ENCODE measurements around the gene CCDC157. TPM values are rescaled to one million over a fixed set of nuclear protein-coding genes. Genes with fewer than 3 reads are reported as not detected.
"Not testable (repeated sequence)": the region's sequence is repeated elsewhere in the genome, so short reads cannot be mapped to it uniquely, and the experiment has no call there.

CCDC157 gene
- total RNA-seq, 2 donors from 2014 or later: 6.7 to 9.4 TPM

GRCh38 chr22:30393322-30393680 lies 36.5 kb downstream of the CCDC157 start:
- DNase-seq: no peak
- no peak for ATAC-seq
- H3K9me3 ChIP-seq (ENCODE audit: control insufficient read depth, low read length, poor library complexity, severe bottlenecking): no peaks in the 10 kb centered on the region
- no peaks in the 10 kb centered on the region for H3K36me3 Mint-ChIP-seq (ENCODE audit: low read depth)
- H3K27me3 Mint-ChIP-seq: peaks cover 5% of the 10 kb centered on the region
- H3K27ac Mint-ChIP-seq: peak overlapping the region; percentile 78
- peaks cover 27% of the 10 kb centered on the region for H3K4me1 Mint-ChIP-seq
- no peak overlapping the region for H3K4me3 Mint-ChIP-seq

- Mint-ChIP-seq H3K36me3 (ENCODE audit: low read depth) (no peaks in the 10 kb centered on the region), H3K4me1 (peaks cover 33% of the 10 kb centered on the region), H3K27me3 (peaks cover 5% of the 10 kb centered on the region), H3K27ac (peak overlapping the region; percentile 78), H3K4me3 (no peak overlapping the region)
- ATAC-seq (no peak), DNase-seq (no peak)
- no peaks in the 10 kb centered on the region for H3K9me3 ChIP-seq (ENCODE audit: control insufficient read depth, low read length, poor library complexity, severe bottlenecking)
Measured at GRCh38 chr22:30393885-30394284, 37.1 kb downstream of the CCDC157 start.

GRCh38 chr22:30396871-30397655 lies 40.3 kb downstream of the CCDC157 start, which contains the start of gene SEC14L2:
TSS of gene SEC14L2 (plus strand) at chr22:30397018. CDS start at chr22:30397117, 99 bp downstream.
- no peaks in the 10 kb centered on the region for H3K36me3 Mint-ChIP-seq (ENCODE audit: low read depth)
- H3K4me1 Mint-ChIP-seq: peaks cover 35% of the 10 kb centered on the region
- peak within 1 kb of the TSS; percentile 77 for H3K27ac Mint-ChIP-seq
- DNase-seq (peak; percentile 39 to 52 (median 45)), ATAC-seq (peak; percentile 84)
- peak within 1 kb of the TSS; percentile 87 for H3K4me3 Mint-ChIP-seq
- H3K27me3 Mint-ChIP-seq: no peaks in the 10 kb centered on the region
- no peaks in the 10 kb centered on the region for H3K9me3 ChIP-seq (ENCODE audit: control insufficient read depth, low read length, poor library complexity, severe bottlenecking)

GRCh38 chr22:30397656-30398635 lies 41.1 kb downstream of the CCDC157 start:
- DNase-seq (no peak), ATAC-seq (peak; percentile 2)
- peaks cover 33% of the 10 kb centered on the region for H3K4me1 Mint-ChIP-seq
- no peaks in the 10 kb centered on the region for H3K27me3 Mint-ChIP-seq
- no peaks in the 10 kb centered on the region for H3K9me3 ChIP-seq (ENCODE audit: control insufficient read depth, low read length, poor library complexity, severe bottlenecking)
- no peaks in the 10 kb centered on the region for H3K36me3 Mint-ChIP-seq (ENCODE audit: low read depth)
- H3K27ac Mint-ChIP-seq: peak overlapping the region; percentile 77
- H3K4me3 Mint-ChIP-seq: peak overlapping the region; percentile 87

GRCh38 chr22:30398685-30399680 lies 42.2 kb downstream of the CCDC157 start:
- Mint-ChIP-seq H3K27me3 (no peaks in the 10 kb centered on the region), H3K27ac (peak overlapping the region; percentile 77), H3K4me1 (peaks cover 30% of the 10 kb centered on the region), H3K36me3 (ENCODE audit: low read depth) (no peaks in the 10 kb centered on the region), H3K4me3 (peak overlapping the region; percentile 63)
- no peaks in the 10 kb centered on the region for H3K9me3 ChIP-seq (ENCODE audit: control insufficient read depth, low read length, poor library complexity, severe bottlenecking)
- ATAC-seq (no peak), DNase-seq (no peak)

GRCh38 chr22:30399718-30400117 lies 42.9 kb downstream of the CCDC157 start:
- no peaks in the 10 kb centered on the region for H3K27me3 Mint-ChIP-seq
- H3K9me3 ChIP-seq (ENCODE audit: control insufficient read depth, low read length, poor library complexity, severe bottlenecking): no peaks in the 10 kb centered on the region
- ATAC-seq (no peak), DNase-seq (no peak)
- peaks cover 30% of the 10 kb centered on the region for H3K4me1 Mint-ChIP-seq
- no peak overlapping the region for H3K4me3 Mint-ChIP-seq
- no peaks in the 10 kb centered on the region for H3K36me3 Mint-ChIP-seq (ENCODE audit: low read depth)
- H3K27ac Mint-ChIP-seq: peak overlapping the region; percentile 77

GRCh38 chr22:30400159-30400558 lies 43.4 kb downstream of the CCDC157 start:
- Mint-ChIP-seq H3K4me3 (no peak overlapping the region), H3K4me1 (peaks cover 33% of the 10 kb centered on the region)

GRCh38 chr22:30401024-30401423 lies 44.2 kb downstream of the CCDC157 start:
- not testable (repeated sequence) for H3K36me3 Mint-ChIP-seq (ENCODE audit: low read depth); DNase-seq

More at GRCh38 chr22:30400159-30400558, 43.4 kb downstream of the CCDC157 start:
- no peaks in the 10 kb centered on the region for H3K9me3 ChIP-seq (ENCODE audit: control insufficient read depth, low read length, poor library complexity, severe bottlenecking)
- Mint-ChIP-seq H3K27me3 (no peaks in the 10 kb centered on the region), H3K36me3 (ENCODE audit: low read depth) (no peaks in the 10 kb centered on the region), H3K27ac (no peak overlapping the region)
- no peak for DNase-seq
- no peak for ATAC-seq

GRCh38 chr22:30402028-30402765 lies 45.4 kb downstream of the CCDC157 start:
- ATAC-seq: no peak
- no peak overlapping the region for H3K4me3 Mint-ChIP-seq
- H3K27ac Mint-ChIP-seq: no peak overlapping the region
- peaks cover 23% of the 10 kb centered on the region for H3K4me1 Mint-ChIP-seq
- H3K27me3 Mint-ChIP-seq: no peaks in the 10 kb centered on the region
- DNase-seq: no peak
- H3K9me3 ChIP-seq (ENCODE audit: control insufficient read depth, low read length, poor library complexity, severe bottlenecking): no peaks in the 10 kb centered on the region
- no peaks in the 10 kb centered on the region for H3K36me3 Mint-ChIP-seq (ENCODE audit: low read depth)

More at GRCh38 chr22:30401024-30401423, 44.2 kb downstream of the CCDC157 start:
- not testable (repeated sequence) for H3K9me3 ChIP-seq (ENCODE audit: control insufficient read depth, low read length, poor library complexity, severe bottlenecking); H3K27ac Mint-ChIP-seq; H3K27me3 Mint-ChIP-seq; ATAC-seq; H3K4me3 Mint-ChIP-seq
- peaks cover 32% of the 10 kb centered on the region for H3K4me1 Mint-ChIP-seq

- not testable (repeated sequence) for H3K4me3 Mint-ChIP-seq; H3K27ac Mint-ChIP-seq; ATAC-seq; DNase-seq; H3K36me3 Mint-ChIP-seq (ENCODE audit: low read depth); H3K27me3 Mint-ChIP-seq; H3K9me3 ChIP-seq (ENCODE audit: control insufficient read depth, low read length, poor library complexity, severe bottlenecking)
- H3K4me1 Mint-ChIP-seq: peaks cover 20% of the 10 kb centered on the region
Measured at GRCh38 chr22:30402766-30403104, 45.9 kb downstream of the CCDC157 start.

- ATAC-seq (no peak), DNase-seq (no peak)
- H3K4me3 Mint-ChIP-seq: no peak overlapping the region
- peaks cover 7% of the 10 kb centered on the region for H3K4me1 Mint-ChIP-seq
- no peaks in the 10 kb centered on the region for H3K36me3 Mint-ChIP-seq (ENCODE audit: low read depth)
- H3K27ac Mint-ChIP-seq: peak overlapping the region; percentile 27
- no peaks in the 10 kb centered on the region for H3K9me3 ChIP-seq (ENCODE audit: control insufficient read depth, low read length, poor library complexity, severe bottlenecking)
- H3K27me3 Mint-ChIP-seq: no peaks in the 10 kb centered on the region
Measured at GRCh38 chr22:30404307-30404706, 47.5 kb downstream of the CCDC157 start.

GRCh38 chr22:30405731-30406130 lies 48.9 kb downstream of the CCDC157 start:
- H3K27me3 Mint-ChIP-seq: no peaks in the 10 kb centered on the region
- no peak overlapping the region for H3K4me3 Mint-ChIP-seq
- H3K4me1 Mint-ChIP-seq: peaks cover 9% of the 10 kb centered on the region
- ATAC-seq (no peak), DNase-seq (no peak)
- H3K9me3 ChIP-seq (ENCODE audit: control insufficient read depth, low read length, poor library complexity, severe bottlenecking): no peaks in the 10 kb centered on the region
- no peaks in the 10 kb centered on the region for H3K36me3 Mint-ChIP-seq (ENCODE audit: low read depth)
- no peak overlapping the region for H3K27ac Mint-ChIP-seq

Data from T-helper 17 cell (primary cell).